Keratinocyte (primary cell): ENCODE data around the gene NXT1. TPM values are rescaled to one million over a fixed set of nuclear protein-coding genes. Genes with fewer than 3 reads are reported as not detected.

Experiments used
- DNase-seq: peaks from one replicate; pipeline ENCODE4 v3.0.0-alpha.2; 2011; ENCODE audit warnings: low read depth, missing footprints, low spot score
- FAIRE-seq: peaks from 2 replicates; lab custom pipeline; 2011; peaks lifted over from hg19 to GRCh38; lab: Jason Lieb, UNC
- H2AFZ ChIP-seq: 2 replicates; pipeline ENCODE4 v1.6.0; 2012; ENCODE audit warnings: low read length, control low read depth, inconsistent platforms; ENCODE audit not compliant: control insufficient read depth
- H3K27ac ChIP-seq: 2 replicates; pipeline ENCODE4 v1.5.1; 2011; ENCODE audit warnings: low read length; ENCODE audit not compliant: control insufficient read depth, insufficient read depth
- H3K27me3 ChIP-seq: 3 replicates; pipeline ENCODE4 v1.6.0; 2011; ENCODE audit warnings: low read length; ENCODE audit not compliant: control insufficient read depth, insufficient read depth; ENCODE audit errors: extremely low read depth
- H3K36me3 ChIP-seq, 2 experiments: 2 replicates in 1 of 2; 3 replicates in 1 of 2; pipeline ENCODE4 v1.5.1; 2011; ENCODE audit warnings: low read length in 2 of 2, mild to moderate bottlenecking in 1 of 2; ENCODE audit not compliant: control insufficient read depth in 2 of 2, insufficient read depth in 2 of 2; ENCODE audit errors: extremely low read depth in 1 of 2
- H3K4me1 ChIP-seq: 3 replicates; pipeline ENCODE4 v1.5.1; 2011; ENCODE audit warnings: low read length; ENCODE audit not compliant: control insufficient read depth, insufficient read depth; ENCODE audit errors: extremely low read depth
- H3K4me2 ChIP-seq: 3 replicates; pipeline ENCODE4 v1.6.0; 2011; ENCODE audit warnings: low read depth, low read length; ENCODE audit not compliant: control insufficient read depth, insufficient read depth; ENCODE audit errors: extremely low read depth
- H3K4me3 ChIP-seq, 3 experiments: fragments of 200-600 bp in 1 of 3; sonication (generic) in 1 of 3; 2 replicates in 2 of 3; 3 replicates in 1 of 3; pipeline ENCODE4 v1.5.1; 2011 to 2016; ENCODE audit warnings: low read length in 3 of 3, mild to moderate bottlenecking in 3 of 3, control low read depth in 2 of 3, inconsistent platforms in 1 of 3, low read depth in 1 of 3, mixed read lengths in 1 of 3, mixed run types in 1 of 3, moderate library complexity in 1 of 3; ENCODE audit not compliant: control insufficient read depth in 2 of 3, insufficient read depth in 2 of 3; ENCODE audit errors: extremely low read depth in 1 of 3
- H3K79me2 ChIP-seq: 2 replicates; pipeline ENCODE4 v1.6.0; 2012; ENCODE audit warnings: low read length; ENCODE audit not compliant: control insufficient read depth, insufficient read depth
- H3K9ac ChIP-seq: 3 replicates; pipeline ENCODE4 v1.6.0; 2011; ENCODE audit warnings: low read length; ENCODE audit not compliant: control insufficient read depth, insufficient read depth; ENCODE audit errors: extremely low read depth
- H3K9me1 ChIP-seq: 3 replicates; pipeline ENCODE4 v1.6.0; 2011; ENCODE audit warnings: low read length; ENCODE audit not compliant: control insufficient read depth, insufficient read depth; ENCODE audit errors: extremely low read depth
- H3K9me3 ChIP-seq: 2 replicates; pipeline ENCODE4 v1.5.1; 2012; ENCODE audit warnings: low read depth, low read length; ENCODE audit not compliant: control insufficient read depth
- H4K20me1 ChIP-seq: 3 replicates; pipeline ENCODE4 v1.6.0; 2011; ENCODE audit warnings: low read length; ENCODE audit not compliant: control insufficient read depth, insufficient read depth; ENCODE audit errors: extremely low read depth
- CTCF ChIP-seq, 3 experiments: IDR thresholded peaks in 1 of 3; conservative IDR thresholded peaks in 1 of 3; optimal IDR thresholded peaks in 1 of 3; 2 replicates in 2 of 3; 3 replicates in 1 of 3; pipeline versions ENCODE3 to v1.5.1; 2011; ENCODE audit warnings: low read length in 3 of 3, mild to moderate bottlenecking in 3 of 3, moderate library complexity in 2 of 3, control low read depth in 1 of 3, inconsistent platforms in 1 of 3; ENCODE audit not compliant: insufficient read depth in 2 of 3; ENCODE audit errors: extremely low read depth in 1 of 3
- EZH2 ChIP-seq: IDR thresholded peaks from one replicate; pipeline ENCODE4 v1.6.1; 2012; ENCODE audit warnings: inconsistent platforms, mild to moderate bottlenecking, low read length, moderate library complexity
- dilution Hi-C: fragments of 300-500 bp; cut with MboI; formaldehyde crosslinking; loops from one replicate; pipeline ENCODE4 v1.7.0; 2020; ENCODE audit warnings: low sequenced_read_pairs; ENCODE audit not compliant: extremely low pct_ligation_motif_present
- polyA minus RNA-seq, 3 experiments: library from RNA; depleted of rRNA, polyadenylated mRNA; stranded (reverse); fragments of >200 nt; gene quantifications; 1 replicate in 1 of 3; 2 replicates in 1 of 3; 3 replicates in 1 of 3; pipeline ENCODE4 v1.2.3, GENCODE V29; 2011
- polyA plus RNA-seq, 5 experiments: library from polyadenylated mRNA; depleted of rRNA in 3 of 5; stranded (reverse) in 3 of 5; stranded (forward) in 1 of 5; unstranded in 1 of 5; fragments of >200 nt; gene quantifications; 1 replicate in 1 of 5; 2 replicates in 3 of 5; 3 replicates in 1 of 5; pipeline versions ENCODE4 v1.2.1 to v1.2.3, GENCODE V29; 2011 to 2012; ENCODE audit warnings: missing spikeins in 2 of 5, low read depth in 1 of 5, low replicate concordance in 1 of 5

Gene NXT1
- polyA plus RNA-seq (22.1 to 30.6 TPM (median 25.8 TPM) in 3 replicates), polyA minus RNA-seq (12.6 to 13.8 TPM (median 13.7 TPM) in 3 replicates)
- polyA plus RNA-seq (2011; ENCODE audit: low read depth) = 4.1 TPM
- polyA plus RNA-seq (2011; cell fraction: cytosol; rRNA removed) = 23.1 and 24.4 TPM in 2 replicates
- 10.9 and 11.7 TPM in 2 replicates for polyA plus RNA-seq (2011; cell fraction: nucleus; rRNA removed)
- 23.3 and 23.5 TPM in 2 replicates for polyA plus RNA-seq (2012; ENCODE audit: low replicate concordance)
- polyA minus RNA-seq (2011; cell fraction: cytosol; rRNA and poly(A)+ RNA removed) = 15.7 TPM
- polyA minus RNA-seq (2011; cell fraction: nucleus; rRNA and poly(A)+ RNA removed) = 2.8 and 2.9 TPM in 2 replicates

GRCh38 chr20:23350196-23350903 is at the start of gene NXT1:
Gene NXT1 (plus strand): TSS chr20:23350791. CDS start chr20:23354042, 3,251 bp downstream.
- Histone ChIP-seq H2AFZ (peak within 1 kb of the TSS; percentile 87), H3K9me1 (no peaks in the 10 kb centered on the region), H3K4me3 (peak within 1 kb of the TSS; percentile 88 to 97 (median 95)), H3K36me3 (peaks cover 8 to 10% of the 10 kb centered on the region in 2 experiments), H4K20me1 (peaks cover 3% of the 10 kb centered on the region), H3K9me3 (no peaks in the 10 kb centered on the region), H3K79me2 (peaks cover 46% of the 10 kb centered on the region), H3K4me2 (peak within 1 kb of the TSS; percentile 90), H3K9ac (peak within 1 kb of the TSS; percentile 95), H3K4me1 (peaks cover 12% of the 10 kb centered on the region), H3K27ac (peak within 1 kb of the TSS; percentile 96), H3K27me3 (no peaks in the 10 kb centered on the region)
- DNase-seq (peak; percentile 87), FAIRE-seq (peak; percentile 64)
- peak in 1 of 3 experiments; percentile 0 for TF ChIP-seq CTCF (optimal IDR thresholded peaks at IDR 0.05 in 1 of 3, IDR thresholded peaks at IDR 0.05 in 1 of 3, conservative IDR thresholded peaks at IDR 0.05 in 1 of 3; ENCODE audit: extremely low read depth in 1 of 3, insufficient read depth in 2 of 3, low read length in 3 of 3)
- no peak for TF ChIP-seq EZH2
- dilution Hi-C loops = no loop called here

GRCh38 chr20:23301436-23302050 is 49.0 kb upstream of the NXT1 start:
- Histone ChIP-seq H3K27ac (no peak overlapping the region), H3K9me1 (no peaks in the 10 kb centered on the region), H3K9me3 (no peaks in the 10 kb centered on the region), H3K4me2 (no peak overlapping the region), H3K4me1 (no peaks in the 10 kb centered on the region), H3K79me2 (no peaks in the 10 kb centered on the region), H3K4me3 (no peak overlapping the region), H3K36me3 (no peaks in the 10 kb centered on the region), H3K27me3 (no peaks in the 10 kb centered on the region), H3K9ac (no peak overlapping the region), H4K20me1 (no peaks in the 10 kb centered on the region), H2AFZ (no peak overlapping the region)
- dilution Hi-C loops = no loop called here
- FAIRE-seq = no peak
- DNase-seq = no peak
- TF ChIP-seq CTCF (optimal IDR thresholded peaks at IDR 0.05 in 1 of 3, IDR thresholded peaks at IDR 0.05 in 1 of 3, conservative IDR thresholded peaks at IDR 0.05 in 1 of 3; ENCODE audit: extremely low read depth in 1 of 3, insufficient read depth in 2 of 3, low read length in 3 of 3) (no peak), EZH2 (no peak)
